ENCODE data around the gene DISC1.

GRCh38 chr1:231665101-231665500 is 38.5 kb downstream of the DISC1 start:
- no peak for TF ChIP-seq CTCF (IDR thresholded peaks at IDR 0.05)
- no peak for TF ChIP-seq POLR2A (IDR thresholded peaks at IDR 0.05)
